Endothelial cell of umbilical vein (primary cell): ENCODE data around the gene MSN. TPM values are rescaled to one million over a fixed set of nuclear protein-coding genes. Genes with fewer than 3 reads are reported as not detected.

Source experiments
- BruUV-seq: library from RNA; stranded (reverse); fragments of 400-500 nt; replicated peaks from 2 replicates; lab custom pipeline; 2021; lab: Mats Ljungman, UMichigan
- CTCF ChIA-PET: fragments of 300-600, 350-600 bp; sonication (Branson Sonifier 250); formaldehyde crosslinking; loops from one replicate; lab custom pipeline; 2021; ENCODE audit warnings: antibody characterized with exemption, inconsistent platforms; lab: Charles Lee
- POLR2A ChIA-PET: fragments of 300-600, 350-600 bp; sonication (Branson Sonifier 250); formaldehyde crosslinking; loops from one replicate; lab custom pipeline; 2021; ENCODE audit warnings: antibody characterized with exemption, inconsistent platforms; lab: Charles Lee
- DNase-seq: peaks from one replicate; pipeline ENCODE4 v3.0.0-alpha.2; 2011; ENCODE audit warnings: low read depth, low spot score
- FAIRE-seq: peaks from 2 replicates; lab custom pipeline; 2011; peaks lifted over from hg19 to GRCh38; lab: Jason Lieb, UNC
- H2AFZ ChIP-seq: 2 replicates; pipeline ENCODE4 v1.6.0; 2012; ENCODE audit warnings: low read depth, low read length, control low read depth, inconsistent platforms
- H3K27ac ChIP-seq: 2 replicates; pipeline ENCODE4 v1.5.1; 2011; ENCODE audit warnings: low read depth, mild to moderate bottlenecking, control low read depth, low read length, moderate library complexity; ENCODE audit not compliant: insufficient read depth
- H3K27me3 ChIP-seq, 2 experiments: 2 replicates each; pipeline versions ENCODE4 v1.6.0 to v1.6.1; 2011; ENCODE audit warnings: low read length in 2 of 2, mixed read lengths in 1 of 2; ENCODE audit not compliant: control insufficient read depth in 2 of 2, insufficient read depth in 2 of 2
- H3K36me3 ChIP-seq, 2 experiments: 2 replicates in 1 of 2; 3 replicates in 1 of 2; pipeline ENCODE4 v1.5.1; 2011; ENCODE audit warnings: low read length in 2 of 2, mild to moderate bottlenecking in 1 of 2, moderate library complexity in 1 of 2; ENCODE audit not compliant: control insufficient read depth in 2 of 2, insufficient read depth in 2 of 2; ENCODE audit errors: extremely low read depth in 1 of 2
- H3K4me1 ChIP-seq: 3 replicates; pipeline ENCODE4 v1.5.1; 2011; ENCODE audit warnings: mild to moderate bottlenecking, low read length; ENCODE audit not compliant: control insufficient read depth, insufficient read depth; ENCODE audit errors: extremely low read depth
- H3K4me2 ChIP-seq: 2 replicates; pipeline ENCODE4 v1.6.1; 2011; ENCODE audit warnings: low read length, control low read depth, mixed read lengths; ENCODE audit not compliant: insufficient read depth
- H3K4me3 ChIP-seq, 3 experiments: fragments of 200-600 bp in 1 of 3; sonication (generic), shearing (Covaris generic) in 1 of 3; replicated peaks in 1 of 3; 2 replicates each; pipeline ENCODE4 v1.5.1; 2011 to 2016; ENCODE audit warnings: control low read depth in 3 of 3, low read length in 3 of 3, mild to moderate bottlenecking in 2 of 3, inconsistent platforms in 1 of 3, low read depth in 1 of 3, moderate library complexity in 1 of 3; ENCODE audit not compliant: insufficient read depth in 1 of 3
- H3K79me2 ChIP-seq: 2 replicates; pipeline ENCODE4 v1.6.0; 2012; ENCODE audit warnings: low read length, inconsistent platforms; ENCODE audit not compliant: control insufficient read depth, insufficient read depth
- H3K9ac ChIP-seq: replicated peaks from 2 replicates; pipeline ENCODE3; 2011; ENCODE audit warnings: low read length, control low read depth; ENCODE audit not compliant: insufficient read depth; ENCODE audit errors: extremely low read depth
- H3K9me1 ChIP-seq: replicated peaks from 3 replicates; pipeline ENCODE4 v1.6.0; 2011; ENCODE audit warnings: mild to moderate bottlenecking, low read length; ENCODE audit not compliant: control insufficient read depth, insufficient read depth; ENCODE audit errors: extremely low read depth
- H3K9me3 ChIP-seq: replicated peaks from 2 replicates; pipeline ENCODE4 v1.5.1; 2012; ENCODE audit warnings: low read length, inconsistent platforms; ENCODE audit not compliant: control insufficient read depth, insufficient read depth
- H4K20me1 ChIP-seq: replicated peaks from 2 replicates; pipeline ENCODE3; 2011; ENCODE audit warnings: mild to moderate bottlenecking, low read length; ENCODE audit not compliant: control insufficient read depth, insufficient read depth; ENCODE audit errors: extremely low read depth
- CTCF ChIP-seq, 2 donors: IDR thresholded peaks; 1 replicate in 1 of 2; 2 replicates in 1 of 2; pipeline ENCODE4 v1.5.1; 2011; ENCODE audit warnings: low read length in 2 of 2, mild to moderate bottlenecking in 2 of 2, moderate library complexity in 2 of 2, control low read depth in 1 of 2, inconsistent platforms in 1 of 2, low read depth in 1 of 2; ENCODE audit not compliant: insufficient read depth in 1 of 2; ENCODE audit errors: extremely low read depth in 1 of 2
- POLR2AphosphoS5 ChIP-seq: IDR thresholded peaks from 2 replicates; pipeline ENCODE4 v1.6.1; 2012; ENCODE audit warnings: low read depth, mild to moderate bottlenecking, control low read depth, low read length, moderate library complexity; ENCODE audit not compliant: insufficient read depth
- dilution Hi-C: fragments of 300-500 bp; cut with MboI; formaldehyde crosslinking; loops from one replicate; pipeline ENCODE4 v1.15.0; 2019; ENCODE audit warnings: low sequenced_read_pairs; ENCODE audit not compliant: extremely low pct_ligation_motif_present
- intact Hi-C: fragments of 100-400 bp; cut with micrococcal nuclease; formaldehyde crosslinking; loops from one replicate; pipeline ENCODE4 v1.10.0; 2022
- polyA plus RNA-seq, 4 experiments: library from polyadenylated mRNA; depleted of rRNA in 3 of 4; stranded (reverse) in 3 of 4; unstranded in 1 of 4; fragments of >200 nt; gene quantifications; 2 replicates each; pipeline versions ENCODE4 v1.2.1 to v1.2.3, GENCODE V29; 2011 to 2012; ENCODE audit warnings: missing spikeins in 1 of 4
- total RNA-seq: library from RNA; stranded (reverse); gene quantifications from 2 replicates; pipeline ENCODE4 v1.2.3, GENCODE V29; 2021

MSN gene
- total and polyA plus RNA-seq, 2 donors (not counting 3 experiments of a cell fraction or from before 2014, with no cell fraction given), result 528 to 635 TPM

DNA sequence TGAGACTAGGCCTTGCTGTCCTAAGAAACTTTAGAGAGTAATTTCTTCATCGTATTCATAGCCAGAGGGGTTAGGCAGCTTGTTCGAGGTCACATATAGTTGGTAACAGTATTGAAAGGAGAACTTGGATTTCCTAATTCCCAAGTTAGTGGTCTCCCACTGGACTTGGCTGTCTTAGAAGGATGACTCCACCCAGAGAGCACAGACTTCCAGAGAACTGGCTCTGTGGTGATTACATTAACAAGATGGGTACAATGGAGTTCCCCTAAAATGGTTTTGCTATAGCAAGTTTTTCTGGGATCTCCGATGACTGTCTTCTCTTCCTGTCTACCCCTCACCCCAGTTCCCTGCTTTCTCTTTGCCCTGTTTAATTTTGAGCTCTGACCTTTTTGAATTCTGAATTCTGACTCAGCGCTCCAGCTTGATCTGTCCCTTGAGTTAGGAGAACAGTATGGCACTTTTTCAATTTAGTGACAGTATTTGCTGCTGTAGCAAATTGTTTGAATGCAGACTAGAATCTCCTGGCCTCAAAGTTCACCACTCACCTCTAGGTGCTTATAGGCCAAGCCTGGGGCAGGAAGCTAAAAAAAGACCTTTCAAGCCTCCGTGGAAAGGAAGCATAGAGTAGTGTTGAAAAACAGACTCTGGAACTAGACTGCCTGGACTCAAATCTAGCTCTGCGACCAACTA is 6.9 kb downstream of the MSN start:
- dilution Hi-C loops, result no loop called here
- no peaks in the 10 kb centered on the region for H3K9me3 ChIP-seq
- H3K4me2 ChIP-seq, result peak overlapping the region; percentile 86
- CTCF ChIA-PET, result interaction anchor here (1.3 to 2.8 kb wide), 3 partner anchors 30 to 78 kb away, joined by 3 to 16 read pairs (median 7); no protein-coding TSS in a partner anchor
- POLR2A ChIA-PET, result interaction anchor here (1.0 to 1.5 kb wide), 3 partner anchors 29 to 73 kb away, joined by 3 to 8 read pairs (median 3); no protein-coding TSS in a partner anchor
- H3K4me1 ChIP-seq, result peaks cover 80% of the 10 kb centered on the region
- TF ChIP-seq CTCF (IDR thresholded peaks at IDR 0.05; ENCODE audit: extremely low read depth in 1 of 2, insufficient read depth in 1 of 2, low read depth in 1 of 2, low read length in 2 of 2), result no peak
- TF ChIP-seq POLR2AphosphoS5, result peak; percentile 12
- H3K36me3 ChIP-seq, result peaks cover 0 to 6% of the 10 kb centered on the region in 2 experiments
- peak; percentile 43 for DNase-seq
- H3K27me3 ChIP-seq, result no peaks in the 10 kb centered on the region
- no peaks in the 10 kb centered on the region for H3K9me1 ChIP-seq
- H3K9ac ChIP-seq, result peak overlapping the region; percentile 47
- peaks cover 91% of the 10 kb centered on the region for H3K79me2 ChIP-seq
- peak overlapping the region; percentile 74 for H3K27ac ChIP-seq
- H4K20me1 ChIP-seq, result peaks cover 4% of the 10 kb centered on the region
- FAIRE-seq, result peak; percentile 74
- no TSS peak for BruUV-seq
- H3K4me3 ChIP-seq, result peak overlapping the region in 1 of 3 experiments; percentile 38
- intact Hi-C loops, result no loop called here
- no peak overlapping the region for H2AFZ ChIP-seq
